ENCODE measurements around the gene P2RY10.

The P2RY10 gene

GRCh38 chrX:78964598-78964997 lies 19.4 kb downstream of the P2RY10 start:
- H3K14ac ChIP-seq (ENCODE audit: low read length) = no peak overlapping the region
- no peak overlapping the region for H4K91ac ChIP-seq (ENCODE audit: low read depth, low read length, poor library complexity)
- no peak for DNase-seq (ENCODE audit: low spot score)
- no peak overlapping the region for H2BK15ac ChIP-seq (ENCODE audit: low read length)
- no peak overlapping the region for H2BK12ac ChIP-seq (ENCODE audit: low read length)
- no peaks in the 10 kb centered on the region for H3K27me3 ChIP-seq (ENCODE audit: control insufficient read depth in 3 of 3, insufficient read depth in 3 of 3, low read depth in 1 of 3, low read length in 3 of 3)
- no peaks in the 10 kb centered on the region for H3K9me3 ChIP-seq (replicated peaks in 1 of 2; ENCODE audit: control insufficient read depth in 2 of 2, insufficient read depth in 1 of 2, low read depth in 1 of 2, low read length in 2 of 2)
- no peak overlapping the region for H3K23ac ChIP-seq (ENCODE audit: low read depth, low read length, poor library complexity)
- no peak overlapping the region for H3K4me3 ChIP-seq (ENCODE audit: low read length in 2 of 2)
- H3K9ac ChIP-seq (ENCODE audit: low read depth, low read length, poor library complexity) = no peak overlapping the region
- no peaks in the 10 kb centered on the region for H3K36me3 ChIP-seq (replicated peaks in 1 of 2; ENCODE audit: control insufficient read depth in 2 of 2, insufficient read depth in 2 of 2, low read length in 2 of 2)
- no peak overlapping the region for H2BK5ac ChIP-seq (ENCODE audit: low read length)
- no peak overlapping the region for H3K4me2 ChIP-seq (ENCODE audit: insufficient read depth, low read length, poor library complexity, severe bottlenecking)
- H4K8ac ChIP-seq (ENCODE audit: low read depth, low read length) = no peak overlapping the region
- H3K4me1 ChIP-seq (ENCODE audit: control insufficient read depth in 2 of 2, insufficient read depth in 1 of 2, low read depth in 1 of 2, low read length in 2 of 2) = no peaks in the 10 kb centered on the region
- H2BK120ac ChIP-seq (ENCODE audit: low read depth, low read length) = no peak overlapping the region
- H3K18ac ChIP-seq (ENCODE audit: low read length) = no peak overlapping the region
- H2AFZ ChIP-seq (ENCODE audit: low read length) = no peak overlapping the region
- H2AK5ac ChIP-seq (ENCODE audit: low read depth, low read length) = no peak overlapping the region
- H3K27ac ChIP-seq (replicated peaks; ENCODE audit: low read length) = no peak overlapping the region
- no peak overlapping the region for H3K4ac ChIP-seq (ENCODE audit: low read length)
- no CpG with 5 or more reads among the region's 3 CpGs for WGBS, 2 donors (ENCODE audit: extremely low coverage in 2 of 2, insufficient read length in 2 of 2, insufficient replicate concordance in 1 of 2)
- H3K79me1 ChIP-seq (ENCODE audit: low read depth, low read length) = no peaks in the 10 kb centered on the region

DNA sequence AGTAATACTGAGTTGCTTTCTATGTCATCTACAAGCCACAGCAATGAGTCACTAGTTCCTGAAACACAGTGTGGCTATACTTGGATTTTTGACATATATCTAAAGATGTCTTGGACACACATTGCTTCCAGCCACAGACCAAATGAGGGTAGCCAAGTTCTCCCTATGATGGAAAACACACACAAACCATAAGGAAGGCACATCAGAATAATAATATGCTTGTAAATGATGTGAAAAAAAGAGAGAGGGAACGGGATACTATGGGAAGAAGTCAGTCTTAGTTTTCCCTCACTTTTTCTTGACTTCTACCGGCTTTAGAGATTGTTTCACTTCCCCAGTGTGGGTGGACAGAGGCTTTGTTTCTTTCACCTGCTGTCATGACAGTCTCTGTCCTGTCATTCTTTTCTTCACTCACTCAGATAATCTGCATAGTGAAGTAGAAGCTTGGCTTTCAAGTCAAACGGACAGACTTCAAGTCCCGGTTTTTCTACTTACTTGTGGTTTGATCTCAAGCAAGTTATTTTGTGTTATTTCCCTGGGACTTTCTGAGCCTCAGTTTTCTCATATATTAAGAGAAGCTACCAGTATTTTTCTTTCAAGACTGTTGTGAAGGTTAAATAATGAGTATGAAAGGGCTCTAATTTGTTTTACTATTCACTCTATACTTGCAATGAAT lies 34.7 kb downstream of the P2RY10 start:
- no CpG with 5 or more reads among the region's 4 CpGs for WGBS, 2 donors (ENCODE audit: extremely low coverage in 2 of 2, insufficient read length in 2 of 2, insufficient replicate concordance in 1 of 2)
- Histone ChIP-seq H2AFZ (ENCODE audit: low read length) (no peak overlapping the region), H3K4me3 (ENCODE audit: low read length in 2 of 2) (no peak overlapping the region), H3K4ac (ENCODE audit: low read length) (no peak overlapping the region), H2AK5ac (ENCODE audit: low read depth, low read length) (no peak overlapping the region), H2BK120ac (ENCODE audit: low read depth, low read length) (no peak overlapping the region), H3K14ac (ENCODE audit: low read length) (no peak overlapping the region), H3K36me3 (replicated peaks in 1 of 2; ENCODE audit: control insufficient read depth in 2 of 2, insufficient read depth in 2 of 2, low read length in 2 of 2) (no peaks in the 10 kb centered on the region), H2BK5ac (ENCODE audit: low read length) (no peak overlapping the region), H2BK15ac (ENCODE audit: low read length) (no peak overlapping the region), H3K4me1 (ENCODE audit: control insufficient read depth in 2 of 2, insufficient read depth in 1 of 2, low read depth in 1 of 2, low read length in 2 of 2) (no peaks in the 10 kb centered on the region), H3K79me1 (ENCODE audit: low read depth, low read length) (no peaks in the 10 kb centered on the region), H3K9ac (ENCODE audit: low read depth, low read length, poor library complexity) (no peak overlapping the region), H4K91ac (ENCODE audit: low read depth, low read length, poor library complexity) (no peak overlapping the region), H2BK12ac (ENCODE audit: low read length) (no peak overlapping the region), H3K18ac (ENCODE audit: low read length) (no peak overlapping the region), H3K9me3 (replicated peaks in 1 of 2; ENCODE audit: control insufficient read depth in 2 of 2, insufficient read depth in 1 of 2, low read depth in 1 of 2, low read length in 2 of 2) (no peaks in the 10 kb centered on the region), H3K4me2 (ENCODE audit: insufficient read depth, low read length, poor library complexity, severe bottlenecking) (no peak overlapping the region), H3K27me3 (ENCODE audit: control insufficient read depth in 3 of 3, insufficient read depth in 3 of 3, low read depth in 1 of 3, low read length in 3 of 3) (no peaks in the 10 kb centered on the region), H4K8ac (ENCODE audit: low read depth, low read length) (no peak overlapping the region), H3K23ac (ENCODE audit: low read depth, low read length, poor library complexity) (no peak overlapping the region), H3K27ac (replicated peaks; ENCODE audit: low read length) (no peak overlapping the region)
- DNase-seq (ENCODE audit: low spot score) = peak; percentile 0

GRCh38 chrX:78989349-78989748 lies 44.2 kb downstream of the P2RY10 start:
- Histone ChIP-seq H2BK15ac (ENCODE audit: low read length) (no peak overlapping the region), H4K8ac (ENCODE audit: low read depth, low read length) (no peak overlapping the region)

GRCh38 chrX:78997870-78998558 lies 52.8 kb downstream of the P2RY10 start:
- no peak for DNase-seq (ENCODE audit: low spot score)
- Histone ChIP-seq H3K23ac (ENCODE audit: low read depth, low read length, poor library complexity) (no peak overlapping the region), H3K79me1 (ENCODE audit: low read depth, low read length) (no peaks in the 10 kb centered on the region), H2BK12ac (ENCODE audit: low read length) (no peak overlapping the region), H4K91ac (ENCODE audit: low read depth, low read length, poor library complexity) (no peak overlapping the region), H3K9ac (ENCODE audit: low read depth, low read length, poor library complexity) (no peak overlapping the region), H4K8ac (ENCODE audit: low read depth, low read length) (no peak overlapping the region), H2AK5ac (ENCODE audit: low read depth, low read length) (no peak overlapping the region), H3K4me2 (ENCODE audit: insufficient read depth, low read length, poor library complexity, severe bottlenecking) (no peak overlapping the region), H2BK15ac (ENCODE audit: low read length) (no peak overlapping the region), H3K4me3 (ENCODE audit: low read length in 2 of 2) (no peak overlapping the region), H3K14ac (ENCODE audit: low read length) (no peak overlapping the region), H3K9me3 (replicated peaks in 1 of 2; ENCODE audit: control insufficient read depth in 2 of 2, insufficient read depth in 1 of 2, low read depth in 1 of 2, low read length in 2 of 2) (no peaks in the 10 kb centered on the region), H2BK120ac (ENCODE audit: low read depth, low read length) (no peak overlapping the region), H3K27ac (replicated peaks; ENCODE audit: low read length) (no peak overlapping the region), H3K4ac (ENCODE audit: low read length) (no peak overlapping the region), H3K27me3 (ENCODE audit: control insufficient read depth in 3 of 3, insufficient read depth in 3 of 3, low read depth in 1 of 3, low read length in 3 of 3) (no peaks in the 10 kb centered on the region), H3K18ac (ENCODE audit: low read length) (no peak overlapping the region), H2AFZ (ENCODE audit: low read length) (no peak overlapping the region), H2BK5ac (ENCODE audit: low read length) (no peak overlapping the region), H3K4me1 (ENCODE audit: control insufficient read depth in 2 of 2, insufficient read depth in 1 of 2, low read depth in 1 of 2, low read length in 2 of 2) (no peaks in the 10 kb centered on the region), H3K36me3 (replicated peaks in 1 of 2; ENCODE audit: control insufficient read depth in 2 of 2, insufficient read depth in 2 of 2, low read length in 2 of 2) (no peaks in the 10 kb centered on the region)
- WGBS, 2 donors (ENCODE audit: extremely low coverage in 2 of 2, insufficient read length in 2 of 2, insufficient replicate concordance in 1 of 2) = no CpG with 5 or more reads among the region's 5 CpGs

More at GRCh38 chrX:78989349-78989748, 44.2 kb downstream of the P2RY10 start:
- Histone ChIP-seq H3K4me1 (ENCODE audit: control insufficient read depth in 2 of 2, insufficient read depth in 1 of 2, low read depth in 1 of 2, low read length in 2 of 2) (no peaks in the 10 kb centered on the region), H4K91ac (ENCODE audit: low read depth, low read length, poor library complexity) (no peak overlapping the region), H3K4me3 (ENCODE audit: low read length in 2 of 2) (no peak overlapping the region), H2AFZ (ENCODE audit: low read length) (no peak overlapping the region), H3K18ac (ENCODE audit: low read length) (no peak overlapping the region), H3K23ac (ENCODE audit: low read depth, low read length, poor library complexity) (no peak overlapping the region), H3K79me1 (ENCODE audit: low read depth, low read length) (no peaks in the 10 kb centered on the region), H3K14ac (ENCODE audit: low read length) (no peak overlapping the region), H3K27me3 (ENCODE audit: control insufficient read depth in 3 of 3, insufficient read depth in 3 of 3, low read depth in 1 of 3, low read length in 3 of 3) (no peaks in the 10 kb centered on the region), H3K4me2 (ENCODE audit: insufficient read depth, low read length, poor library complexity, severe bottlenecking) (no peak overlapping the region), H3K27ac (replicated peaks; ENCODE audit: low read length) (no peak overlapping the region), H3K36me3 (replicated peaks in 1 of 2; ENCODE audit: control insufficient read depth in 2 of 2, insufficient read depth in 2 of 2, low read length in 2 of 2) (no peaks in the 10 kb centered on the region), H3K9me3 (replicated peaks in 1 of 2; ENCODE audit: control insufficient read depth in 2 of 2, insufficient read depth in 1 of 2, low read depth in 1 of 2, low read length in 2 of 2) (no peaks in the 10 kb centered on the region), H3K9ac (ENCODE audit: low read depth, low read length, poor library complexity) (no peak overlapping the region), H3K4ac (ENCODE audit: low read length) (no peak overlapping the region), H2BK12ac (ENCODE audit: low read length) (no peak overlapping the region), H2BK5ac (ENCODE audit: low read length) (no peak overlapping the region), H2BK120ac (ENCODE audit: low read depth, low read length) (no peak overlapping the region), H2AK5ac (ENCODE audit: low read depth, low read length) (no peak overlapping the region)
- WGBS, 2 donors (ENCODE audit: extremely low coverage in 2 of 2, insufficient read length in 2 of 2, insufficient replicate concordance in 1 of 2) = no CpG with 5 or more reads among the region's 1 CpG
- no peak for DNase-seq (ENCODE audit: low spot score)

Measured in neuronal stem cell (in vitro differentiated cells).